ENCODE results near the gene CTNND2.

The CTNND2 gene

DNA sequence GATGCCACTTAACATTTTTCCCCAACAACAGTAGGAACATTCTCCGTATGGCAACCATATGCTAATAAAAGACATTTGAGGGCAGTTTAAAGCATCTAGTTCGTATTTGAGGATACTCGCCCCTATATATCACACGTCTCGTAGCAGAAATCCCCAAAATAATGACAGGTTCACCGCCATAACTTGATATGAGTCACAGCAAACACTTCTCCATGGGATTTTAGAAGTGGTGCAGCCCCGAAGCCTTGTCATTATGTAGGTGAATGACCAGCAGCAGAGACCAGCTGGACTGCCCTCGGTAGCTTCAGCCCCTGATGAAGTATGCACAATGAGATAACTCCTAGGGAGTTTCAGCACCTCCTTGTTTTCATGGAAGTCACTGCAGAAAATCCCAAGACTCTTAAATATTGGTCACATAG is 2.0 kb downstream of the CTNND2 start:
- Histone ChIP-seq H3K4me1 (ENCODE audit: control insufficient read depth, insufficient read depth, low read length) (no peaks in the 10 kb centered on the region), H3K4me3 (ENCODE audit: low read depth, low read length) (no peak overlapping the region), H3K27ac (ENCODE audit: extremely low read depth, low read depth, low read length) (no peak overlapping the region), H3K9me3 (ENCODE audit: control insufficient read depth, insufficient read depth, low read depth, low read length) (no peaks in the 10 kb centered on the region), H3K36me3 (ENCODE audit: control insufficient read depth in 2 of 2, insufficient read depth in 1 of 2, low read length in 2 of 2) (no peaks in the 10 kb centered on the region)
- TF ChIP-seq OVOL3 (tag by site-specific recombination; IDR thresholded peaks at IDR 0.05) (no peak), ZNF423 (tag by site-specific recombination; IDR thresholded peaks at IDR 0.05) (no peak), ZNF600 (tag by site-specific recombination; IDR thresholded peaks at IDR 0.05) (no peak), ZNF514 (tag by site-specific recombination; IDR thresholded peaks at IDR 0.05) (no peak), ZNF658 (tag by site-specific recombination; IDR thresholded peaks at IDR 0.05) (no peak), MZF1 (tag by site-specific recombination; IDR thresholded peaks at IDR 0.05; ENCODE audit: borderline replicate concordance) (no peak), GLIS2 (tag by site-specific recombination; IDR thresholded peaks at IDR 0.05) (no peak), ZSCAN23 (tag by site-specific recombination; IDR thresholded peaks at IDR 0.05) (no peak), GLI2 (tag by site-specific recombination; IDR thresholded peaks at IDR 0.05; ENCODE audit: borderline replicate concordance, low read depth) (no peak)
- TF ChIP-seq, protein P1, sequence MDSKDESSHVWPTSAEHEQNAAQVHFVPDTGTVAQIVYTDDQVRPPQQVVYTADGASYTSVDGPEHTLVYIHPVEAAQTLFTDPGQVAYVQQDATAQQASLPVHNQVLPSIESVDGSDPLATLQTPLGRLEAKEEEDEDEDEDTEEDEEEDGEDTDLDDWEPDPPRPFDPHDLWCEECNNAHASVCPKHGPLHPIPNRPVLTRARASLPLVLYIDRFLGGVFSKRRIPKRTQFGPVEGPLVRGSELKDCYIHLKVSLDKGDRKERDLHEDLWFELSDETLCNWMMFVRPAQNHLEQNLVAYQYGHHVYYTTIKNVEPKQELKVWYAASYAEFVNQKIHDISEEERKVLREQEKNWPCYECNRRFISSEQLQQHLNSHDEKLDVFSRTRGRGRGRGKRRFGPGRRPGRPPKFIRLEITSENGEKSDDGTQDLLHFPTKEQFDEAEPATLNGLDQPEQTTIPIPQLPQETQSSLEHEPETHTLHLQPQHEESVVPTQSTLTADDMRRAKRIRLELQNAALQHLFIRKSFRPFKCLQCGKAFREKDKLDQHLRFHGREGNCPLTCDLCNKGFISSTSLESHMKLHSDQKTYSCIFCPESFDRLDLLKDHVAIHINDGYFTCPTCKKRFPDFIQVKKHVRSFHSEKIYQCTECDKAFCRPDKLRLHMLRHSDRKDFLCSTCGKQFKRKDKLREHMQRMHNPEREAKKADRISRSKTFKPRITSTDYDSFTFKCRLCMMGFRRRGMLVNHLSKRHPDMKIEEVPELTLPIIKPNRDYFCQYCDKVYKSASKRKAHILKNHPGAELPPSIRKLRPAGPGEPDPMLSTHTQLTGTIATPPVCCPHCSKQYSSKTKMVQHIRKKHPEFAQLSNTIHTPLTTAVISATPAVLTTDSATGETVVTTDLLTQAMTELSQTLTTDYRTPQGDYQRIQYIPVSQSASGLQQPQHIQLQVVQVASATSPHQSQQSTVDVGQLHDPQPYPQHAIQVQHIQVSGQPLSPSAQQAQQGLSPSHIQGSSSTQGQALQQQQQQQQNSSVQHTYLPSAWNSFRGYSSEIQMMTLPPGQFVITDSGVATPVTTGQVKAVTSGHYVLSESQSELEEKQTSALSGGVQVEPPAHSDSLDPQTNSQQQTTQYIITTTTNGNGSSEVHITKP (tag by site-specific recombination; IDR thresholded peaks at IDR 0.05) = no peak
- TF ChIP-seq, protein P2, sequence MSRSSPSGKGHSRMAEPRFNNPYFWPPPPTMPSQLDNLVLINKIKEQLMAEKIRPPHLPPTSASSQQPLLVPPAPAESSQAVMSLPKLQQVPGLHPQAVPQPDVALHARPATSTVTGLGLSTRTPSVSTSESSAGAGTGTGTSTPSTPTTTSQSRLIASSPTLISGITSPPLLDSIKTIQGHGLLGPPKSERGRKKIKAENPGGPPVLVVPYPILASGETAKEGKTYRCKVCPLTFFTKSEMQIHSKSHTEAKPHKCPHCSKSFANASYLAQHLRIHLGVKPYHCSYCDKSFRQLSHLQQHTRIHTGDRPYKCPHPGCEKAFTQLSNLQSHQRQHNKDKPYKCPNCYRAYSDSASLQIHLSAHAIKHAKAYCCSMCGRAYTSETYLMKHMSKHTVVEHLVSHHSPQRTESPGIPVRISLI (tag by site-specific recombination; IDR thresholded peaks at IDR 0.05) = no peak
- ChIA-PET CTCF (interaction anchor here (0.6 kb wide), 1 partner anchor 38 kb away, joined by 3 read pairs; no protein-coding TSS in a partner anchor), POLR2A (no interaction called here)

DNA sequence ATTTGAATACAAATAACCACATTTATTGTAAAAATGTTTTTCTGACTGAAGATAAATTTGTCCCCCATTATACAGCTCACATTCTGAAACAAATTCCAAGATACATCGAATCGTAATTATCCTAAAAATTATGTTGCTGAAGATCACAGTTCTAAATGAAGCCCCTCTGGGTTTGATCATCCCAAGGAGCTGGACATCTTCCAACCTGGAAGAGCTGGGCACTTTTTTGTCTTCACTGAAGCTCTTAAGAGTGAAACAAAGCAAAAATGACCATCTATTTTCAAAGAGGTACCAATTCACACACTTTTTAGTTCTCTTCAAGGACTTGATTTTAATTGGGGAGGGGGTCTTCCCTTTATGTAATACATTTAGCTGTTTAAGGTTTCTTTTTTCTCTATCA is 5.5 kb downstream of the CTNND2 start:
- ChIA-PET POLR2A (no interaction called here), CTCF (no interaction called here)
- TF ChIP-seq ZNF558 (tag by site-specific recombination; IDR thresholded peaks at IDR 0.05) (no peak), ZNF335 (tag by site-specific recombination; conservative IDR thresholded peaks at IDR 0.05) (no peak), TRIM28 (IDR thresholded peaks at IDR 0.05; ENCODE audit: borderline replicate concordance, low read length) (no peak)
- TF ChIP-seq, protein P3, sequence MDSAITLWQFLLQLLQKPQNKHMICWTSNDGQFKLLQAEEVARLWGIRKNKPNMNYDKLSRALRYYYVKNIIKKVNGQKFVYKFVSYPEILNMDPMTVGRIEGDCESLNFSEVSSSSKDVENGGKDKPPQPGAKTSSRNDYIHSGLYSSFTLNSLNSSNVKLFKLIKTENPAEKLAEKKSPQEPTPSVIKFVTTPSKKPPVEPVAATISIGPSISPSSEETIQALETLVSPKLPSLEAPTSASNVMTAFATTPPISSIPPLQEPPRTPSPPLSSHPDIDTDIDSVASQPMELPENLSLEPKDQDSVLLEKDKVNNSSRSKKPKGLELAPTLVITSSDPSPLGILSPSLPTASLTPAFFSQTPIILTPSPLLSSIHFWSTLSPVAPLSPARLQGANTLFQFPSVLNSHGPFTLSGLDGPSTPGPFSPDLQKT (IDR thresholded peaks at IDR 0.05; ENCODE audit: borderline replicate concordance, low read depth, low read length) = no peak
- TF ChIP-seq, protein P4, sequence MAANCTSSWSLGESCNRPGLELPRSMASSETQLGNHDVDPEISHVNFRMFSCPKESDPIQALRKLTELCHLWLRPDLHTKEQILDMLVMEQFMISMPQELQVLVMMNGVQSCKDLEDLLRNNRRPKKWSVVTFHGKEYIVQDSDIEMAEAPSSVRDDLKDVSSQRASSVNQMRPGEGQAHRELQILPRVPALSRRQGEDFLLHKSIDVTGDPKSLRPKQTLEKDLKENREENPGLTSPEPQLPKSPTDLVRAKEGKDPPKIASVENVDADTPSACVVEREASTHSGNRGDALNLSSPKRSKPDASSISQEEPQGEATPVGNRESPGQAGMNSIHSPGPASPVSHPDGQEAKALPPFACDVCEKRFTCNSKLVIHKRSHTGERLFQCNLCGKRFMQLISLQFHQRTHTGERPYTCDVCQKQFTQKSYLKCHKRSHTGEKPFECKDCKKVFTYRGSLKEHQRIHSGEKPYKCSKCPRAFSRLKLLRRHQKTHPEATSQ (tag by site-specific recombination; IDR thresholded peaks at IDR 0.05) = no peak
- Histone ChIP-seq H3K4me1 (ENCODE audit: control insufficient read depth, insufficient read depth, low read length) (no peaks in the 10 kb centered on the region), H3K4me3 (ENCODE audit: low read depth, low read length) (no peak overlapping the region), H3K9me3 (ENCODE audit: control insufficient read depth, insufficient read depth, low read depth, low read length) (no peaks in the 10 kb centered on the region), H3K36me3 (ENCODE audit: control insufficient read depth in 2 of 2, insufficient read depth in 1 of 2, low read length in 2 of 2) (no peaks in the 10 kb centered on the region), H3K27ac (ENCODE audit: extremely low read depth, low read depth, low read length) (no peak overlapping the region)
